Skeletal muscle tissue (tissue), 4 donors: Measurements from ENCODE around the gene UBE2L6. TPM values are rescaled to one million over a fixed set of nuclear protein-coding genes. Genes with fewer than 3 reads are reported as not detected.

Source experiments
- H3K27ac ChIP-seq: one replicate; pipeline ENCODE4 v1.7.0; 2013; ENCODE audit warnings: mild to moderate bottlenecking, low read depth, low read length, inconsistent platforms
- H3K27me3 ChIP-seq, 3 donors: one replicate each; pipeline ENCODE4 v1.7.0; 2013; ENCODE audit warnings: low read length in 3 of 3; ENCODE audit not compliant: control insufficient read depth in 3 of 3, insufficient read depth in 3 of 3
- H3K36me3 ChIP-seq, 3 donors: one replicate each; pipeline ENCODE4 v1.7.0; 2013; ENCODE audit warnings: low read length in 3 of 3; ENCODE audit not compliant: control insufficient read depth in 3 of 3, insufficient read depth in 3 of 3
- H3K4me1 ChIP-seq, 3 donors: one replicate each; pipeline ENCODE4 v1.7.0; 2013; ENCODE audit warnings: low read length in 3 of 3, mild to moderate bottlenecking in 3 of 3; ENCODE audit not compliant: control insufficient read depth in 3 of 3, insufficient read depth in 3 of 3
- H3K4me3 ChIP-seq, 3 donors: one replicate each; pipeline ENCODE4 v1.7.0; 2013; ENCODE audit warnings: low read length in 3 of 3
- H3K9ac ChIP-seq, 3 donors: one replicate each; pipeline ENCODE4 v1.7.0; 2013; ENCODE audit warnings: low read length in 3 of 3, mild to moderate bottlenecking in 3 of 3, moderate library complexity in 2 of 3, low read depth in 1 of 3
- H3K9me3 ChIP-seq, 3 donors: one replicate each; pipeline ENCODE4 v1.7.0; 2013; ENCODE audit warnings: low read length in 3 of 3; ENCODE audit not compliant: control insufficient read depth in 3 of 3
- total RNA-seq: library from RNA; depleted of rRNA; stranded (reverse); fragments of >200 nt; gene quantifications from one replicate; pipeline ENCODE4 v1.2.3, GENCODE V29; 2014
- donor health status: Osteomylitis.

Gene UBE2L6
- 15.7 TPM for total RNA-seq

- Histone ChIP-seq H3K9me3 (no peaks in the 10 kb centered on the region), H3K36me3 (no peaks in the 10 kb centered on the region), H3K9ac (peak within 1 kb of the TSS; percentile 68 to 86 (median 76)), H3K4me1 (peaks cover 10 to 24% (median 19%) of the 10 kb centered on the region in 3 donors), H3K27ac (peak within 1 kb of the TSS; percentile 77), H3K27me3 (no peaks in the 10 kb centered on the region), H3K4me3 (peak within 1 kb of the TSS; percentile 82 to 93 (median 90))
These were observed at the start of gene UBE2L6 for GRCh38 chr11:57567515-57568329. UBE2L6 (minus strand) TSS chr11:57567672; CDS start chr11:57567611, 61 bp downstream.

GRCh38 chr11:57616595-57616994 is 49.1 kb upstream of the UBE2L6 start:
- H3K27me3 ChIP-seq, result no peaks in the 10 kb centered on the region
- no peaks in the 10 kb centered on the region for H3K4me1 ChIP-seq
- H3K36me3 ChIP-seq, result peaks cover 2 to 23% (median 4%) of the 10 kb centered on the region in 3 donors
- no peak overlapping the region for H3K9ac ChIP-seq
- H3K4me3 ChIP-seq, result no peak overlapping the region
- no peak overlapping the region for H3K27ac ChIP-seq
- peaks cover 0 to 2% (median 0%) of the 10 kb centered on the region in 3 donors for H3K9me3 ChIP-seq

GRCh38 chr11:57615308-57615707 is 47.8 kb upstream of the UBE2L6 start:
- Histone ChIP-seq H3K27me3 (no peaks in the 10 kb centered on the region), H3K4me3 (no peak overlapping the region), H3K9me3 (peaks cover 0 to 2% (median 0%) of the 10 kb centered on the region in 3 donors), H3K27ac (no peak overlapping the region), H3K36me3 (peaks cover 3 to 30% (median 4%) of the 10 kb centered on the region in 3 donors), H3K4me1 (no peaks in the 10 kb centered on the region), H3K9ac (no peak overlapping the region)

- peaks cover 3 to 30% (median 4%) of the 10 kb centered on the region in 3 donors for H3K36me3 ChIP-seq
- peaks cover 0 to 2% (median 0%) of the 10 kb centered on the region in 3 donors for H3K9me3 ChIP-seq
- H3K4me1 ChIP-seq, result no peaks in the 10 kb centered on the region
These were observed 46.8 kb upstream of the UBE2L6 start for GRCh38 chr11:57614234-57614772.

GRCh38 chr11:57610170-57610569 is 42.7 kb upstream of the UBE2L6 start:
- Histone ChIP-seq H3K9me3 (no peaks in the 10 kb centered on the region), H3K4me3 (no peak overlapping the region), H3K4me1 (no peaks in the 10 kb centered on the region), H3K9ac (no peak overlapping the region), H3K27ac (no peak overlapping the region), H3K36me3 (peaks cover 7 to 47% (median 7%) of the 10 kb centered on the region in 3 donors), H3K27me3 (no peaks in the 10 kb centered on the region)

More at GRCh38 chr11:57614234-57614772, 46.8 kb upstream of the UBE2L6 start:
- no peak overlapping the region for H3K27ac ChIP-seq
- H3K27me3 ChIP-seq, result no peaks in the 10 kb centered on the region
- no peak overlapping the region for H3K4me3 ChIP-seq
- H3K9ac ChIP-seq, result no peak overlapping the region

- Histone ChIP-seq H3K9ac (no peak overlapping the region), H3K4me1 (no peaks in the 10 kb centered on the region), H3K27ac (no peak overlapping the region), H3K36me3 (peaks cover 4 to 20% (median 4%) of the 10 kb centered on the region in 3 donors), H3K4me3 (no peak overlapping the region), H3K9me3 (no peaks in the 10 kb centered on the region), H3K27me3 (peaks cover 0 to 2% (median 0%) of the 10 kb centered on the region in 3 donors)
These were observed 37.6 kb upstream of the UBE2L6 start for GRCh38 chr11:57605028-57605420.

GRCh38 chr11:57604296-57605027 is 37.0 kb upstream of the UBE2L6 start:
- Histone ChIP-seq H3K27ac (no peak overlapping the region), H3K27me3 (peaks cover 0 to 4% (median 0%) of the 10 kb centered on the region in 3 donors), H3K4me3 (no peak overlapping the region), H3K4me1 (no peaks in the 10 kb centered on the region), H3K9ac (no peak overlapping the region), H3K9me3 (no peaks in the 10 kb centered on the region), H3K36me3 (peaks cover 4 to 21% (median 4%) of the 10 kb centered on the region in 3 donors)

- H3K27me3 ChIP-seq, result peaks cover 0 to 10% (median 4%) of the 10 kb centered on the region in 3 donors
- H3K36me3 ChIP-seq, result peaks cover 0 to 10% (median 4%) of the 10 kb centered on the region in 3 donors
- H3K27ac ChIP-seq, result no peak overlapping the region
- H3K9me3 ChIP-seq, result no peaks in the 10 kb centered on the region
- peaks cover 0 to 9% (median 0%) of the 10 kb centered on the region in 3 donors for H3K4me1 ChIP-seq
- H3K4me3 ChIP-seq, result no peak overlapping the region
- H3K9ac ChIP-seq, result no peak overlapping the region
These were observed 33.8 kb upstream of the UBE2L6 start for GRCh38 chr11:57601297-57601696.

- Histone ChIP-seq H3K36me3 (peaks cover 0 to 4% (median 0%) of the 10 kb centered on the region in 3 donors), H3K4me1 (peaks cover 0 to 9% (median 0%) of the 10 kb centered on the region in 3 donors), H3K4me3 (peak overlapping the region in 2 of 3 donors; percentile 53 to 73), H3K9me3 (no peaks in the 10 kb centered on the region), H3K27ac (no peak overlapping the region), H3K27me3 (peaks cover 0 to 10% (median 4%) of the 10 kb centered on the region in 3 donors), H3K9ac (no peak overlapping the region)
These were observed 31.9 kb upstream of the UBE2L6 start for GRCh38 chr11:57599381-57599780.
